Stimulated activated naive CD8-positive, alpha-beta T cell treated with anti-CD3 and anti-CD28 coated beads, Interleukin-15, Interleukin-2, amounts not matched to agents 100 ng/mL and 50 ng/mL, for 24 hours (primary cell): Measurements from ENCODE around the gene GALNT17.
"Not testable (repeated sequence)": the region's sequence is repeated elsewhere in the genome, so short reads cannot be mapped to it uniquely, and the experiment has no call there.

Source experiments
- H3K27ac Mint-ChIP-seq: one replicate; pipeline ENCODE4 v1.8.0; 2021; ENCODE audit warnings: mild to moderate bottlenecking, mixed read lengths
- H3K27me3 Mint-ChIP-seq: one replicate; pipeline ENCODE4 v1.8.0; 2021; ENCODE audit warnings: mixed read lengths
- H3K36me3 Mint-ChIP-seq: one replicate; pipeline ENCODE4 v1.8.0; 2021; ENCODE audit warnings: low read depth, mixed read lengths
- H3K4me1 Mint-ChIP-seq: one replicate; pipeline ENCODE4 v1.8.0; 2021; ENCODE audit warnings: low read depth, mixed read lengths
- H3K4me3 Mint-ChIP-seq: one replicate; pipeline ENCODE4 v1.8.0; 2021; ENCODE audit warnings: mild to moderate bottlenecking, mixed read lengths
- H3K9me3 Mint-ChIP-seq: one replicate; pipeline ENCODE4 v1.8.0; 2021; ENCODE audit warnings: mixed read lengths

The GALNT17 gene

GRCh38 chr7:71705901-71706596 is 574.1 kb downstream of the GALNT17 start:
- no peaks in the 10 kb centered on the region for H3K36me3 Mint-ChIP-seq
- peaks cover 23% of the 10 kb centered on the region for H3K9me3 Mint-ChIP-seq
- H3K27ac Mint-ChIP-seq = no peak overlapping the region
- H3K4me1 Mint-ChIP-seq = no peaks in the 10 kb centered on the region
- no peak overlapping the region for H3K4me3 Mint-ChIP-seq
- H3K27me3 Mint-ChIP-seq = no peaks in the 10 kb centered on the region

- Mint-ChIP-seq H3K9me3 (peaks cover 23% of the 10 kb centered on the region), H3K27ac (no peak overlapping the region), H3K4me3 (no peak overlapping the region), H3K4me1 (no peaks in the 10 kb centered on the region), H3K36me3 (no peaks in the 10 kb centered on the region), H3K27me3 (no peaks in the 10 kb centered on the region)
Observed at GRCh38 chr7:71706597-71706975, 574.6 kb downstream of the GALNT17 start.

GRCh38 chr7:71707041-71707440 is 575.1 kb downstream of the GALNT17 start:
- no peak overlapping the region for H3K27ac Mint-ChIP-seq
- no peaks in the 10 kb centered on the region for H3K27me3 Mint-ChIP-seq
- no peaks in the 10 kb centered on the region for H3K4me1 Mint-ChIP-seq
- H3K4me3 Mint-ChIP-seq = no peak overlapping the region
- H3K9me3 Mint-ChIP-seq = peaks cover 20% of the 10 kb centered on the region
- H3K36me3 Mint-ChIP-seq = no peaks in the 10 kb centered on the region

GRCh38 chr7:71708710-71709109 is 576.8 kb downstream of the GALNT17 start:
- Mint-ChIP-seq H3K4me3 (no peak overlapping the region), H3K27me3 (no peaks in the 10 kb centered on the region), H3K36me3 (no peaks in the 10 kb centered on the region), H3K27ac (no peak overlapping the region), H3K9me3 (peaks cover 12% of the 10 kb centered on the region), H3K4me1 (no peaks in the 10 kb centered on the region)

- no peak overlapping the region for H3K27ac Mint-ChIP-seq
- H3K36me3 Mint-ChIP-seq = no peaks in the 10 kb centered on the region
- no peak overlapping the region for H3K4me3 Mint-ChIP-seq
- H3K9me3 Mint-ChIP-seq = peaks cover 10% of the 10 kb centered on the region
- H3K27me3 Mint-ChIP-seq = no peaks in the 10 kb centered on the region
- no peaks in the 10 kb centered on the region for H3K4me1 Mint-ChIP-seq
Observed at GRCh38 chr7:71710442-71710841, 578.5 kb downstream of the GALNT17 start.

- H3K27me3 Mint-ChIP-seq = peaks cover 3% of the 10 kb centered on the region
- no peak overlapping the region for H3K4me3 Mint-ChIP-seq
- peaks cover 7% of the 10 kb centered on the region for H3K9me3 Mint-ChIP-seq
- no peaks in the 10 kb centered on the region for H3K36me3 Mint-ChIP-seq
- H3K4me1 Mint-ChIP-seq = no peaks in the 10 kb centered on the region
- no peak overlapping the region for H3K27ac Mint-ChIP-seq
Observed at GRCh38 chr7:71712653-71713180, 580.8 kb downstream of the GALNT17 start.

- no peak overlapping the region for H3K27ac Mint-ChIP-seq
- no peaks in the 10 kb centered on the region for H3K9me3 Mint-ChIP-seq
- peaks cover 3% of the 10 kb centered on the region for H3K27me3 Mint-ChIP-seq
- no peak overlapping the region for H3K4me3 Mint-ChIP-seq
- no peaks in the 10 kb centered on the region for H3K36me3 Mint-ChIP-seq
- H3K4me1 Mint-ChIP-seq = no peaks in the 10 kb centered on the region
Observed at GRCh38 chr7:71716690-71717089, 584.7 kb downstream of the GALNT17 start.

- Mint-ChIP-seq H3K9me3 (no peaks in the 10 kb centered on the region), H3K36me3 (no peaks in the 10 kb centered on the region), H3K27ac (no peak overlapping the region), H3K27me3 (peaks cover 3% of the 10 kb centered on the region), H3K4me3 (no peak overlapping the region), H3K4me1 (no peaks in the 10 kb centered on the region)
Observed at GRCh38 chr7:71718563-71718962, 586.6 kb downstream of the GALNT17 start.

GRCh38 chr7:71721742-71722141 is 589.8 kb downstream of the GALNT17 start:
- no peaks in the 10 kb centered on the region for H3K36me3 Mint-ChIP-seq
- no peak overlapping the region for H3K27ac Mint-ChIP-seq
- H3K4me3 Mint-ChIP-seq = no peak overlapping the region
- no peaks in the 10 kb centered on the region for H3K4me1 Mint-ChIP-seq
- no peaks in the 10 kb centered on the region for H3K9me3 Mint-ChIP-seq
- H3K27me3 Mint-ChIP-seq = peaks cover 7% of the 10 kb centered on the region

GRCh38 chr7:71723859-71724258 is 591.9 kb downstream of the GALNT17 start:
- no peaks in the 10 kb centered on the region for H3K36me3 Mint-ChIP-seq
- H3K27me3 Mint-ChIP-seq = peaks cover 4% of the 10 kb centered on the region
- H3K4me1 Mint-ChIP-seq = no peaks in the 10 kb centered on the region
- H3K27ac Mint-ChIP-seq = no peak overlapping the region
- no peak overlapping the region for H3K4me3 Mint-ChIP-seq
- H3K9me3 Mint-ChIP-seq = no peaks in the 10 kb centered on the region

GRCh38 chr7:71727347-71727746 is 595.4 kb downstream of the GALNT17 start:
- Mint-ChIP-seq H3K4me1 (no peaks in the 10 kb centered on the region), H3K27ac (no peak overlapping the region), H3K36me3 (no peaks in the 10 kb centered on the region), H3K4me3 (no peak overlapping the region), H3K27me3 (peaks cover 6% of the 10 kb centered on the region), H3K9me3 (no peaks in the 10 kb centered on the region)

- H3K27me3 Mint-ChIP-seq = peaks cover 7% of the 10 kb centered on the region
- no peak overlapping the region for H3K4me3 Mint-ChIP-seq
- no peak overlapping the region for H3K27ac Mint-ChIP-seq
- H3K4me1 Mint-ChIP-seq = peaks cover 4% of the 10 kb centered on the region
- H3K9me3 Mint-ChIP-seq = no peaks in the 10 kb centered on the region
- H3K36me3 Mint-ChIP-seq = no peaks in the 10 kb centered on the region
Observed at GRCh38 chr7:71731740-71732139, 599.8 kb downstream of the GALNT17 start.

- H3K36me3 Mint-ChIP-seq = no peaks in the 10 kb centered on the region
- H3K9me3 Mint-ChIP-seq = no peaks in the 10 kb centered on the region
- no peak overlapping the region for H3K4me3 Mint-ChIP-seq
- H3K27me3 Mint-ChIP-seq = peaks cover 7% of the 10 kb centered on the region
- H3K27ac Mint-ChIP-seq = no peak overlapping the region
- H3K4me1 Mint-ChIP-seq = peaks cover 4% of the 10 kb centered on the region
Observed at GRCh38 chr7:71733107-71733870, 601.3 kb downstream of the GALNT17 start.

GRCh38 chr7:71735961-71736556 is 604.1 kb downstream of the GALNT17 start:
- no peak overlapping the region for H3K4me3 Mint-ChIP-seq
- no peaks in the 10 kb centered on the region for H3K36me3 Mint-ChIP-seq

GRCh38 chr7:71737931-71738540 is 606.1 kb downstream of the GALNT17 start:
- not testable (repeated sequence) for H3K4me1 Mint-ChIP-seq, H3K9me3 Mint-ChIP-seq, H3K27me3 Mint-ChIP-seq, H3K27ac Mint-ChIP-seq, H3K4me3 Mint-ChIP-seq, H3K36me3 Mint-ChIP-seq

More at GRCh38 chr7:71735961-71736556, 604.1 kb downstream of the GALNT17 start:
- H3K27ac Mint-ChIP-seq = no peak overlapping the region
- peaks cover 4% of the 10 kb centered on the region for H3K4me1 Mint-ChIP-seq
- no peaks in the 10 kb centered on the region for H3K9me3 Mint-ChIP-seq
- peaks cover 7% of the 10 kb centered on the region for H3K27me3 Mint-ChIP-seq
